ENCODE results near the gene SNN.

- TF ChIP-seq, protein P1, sequence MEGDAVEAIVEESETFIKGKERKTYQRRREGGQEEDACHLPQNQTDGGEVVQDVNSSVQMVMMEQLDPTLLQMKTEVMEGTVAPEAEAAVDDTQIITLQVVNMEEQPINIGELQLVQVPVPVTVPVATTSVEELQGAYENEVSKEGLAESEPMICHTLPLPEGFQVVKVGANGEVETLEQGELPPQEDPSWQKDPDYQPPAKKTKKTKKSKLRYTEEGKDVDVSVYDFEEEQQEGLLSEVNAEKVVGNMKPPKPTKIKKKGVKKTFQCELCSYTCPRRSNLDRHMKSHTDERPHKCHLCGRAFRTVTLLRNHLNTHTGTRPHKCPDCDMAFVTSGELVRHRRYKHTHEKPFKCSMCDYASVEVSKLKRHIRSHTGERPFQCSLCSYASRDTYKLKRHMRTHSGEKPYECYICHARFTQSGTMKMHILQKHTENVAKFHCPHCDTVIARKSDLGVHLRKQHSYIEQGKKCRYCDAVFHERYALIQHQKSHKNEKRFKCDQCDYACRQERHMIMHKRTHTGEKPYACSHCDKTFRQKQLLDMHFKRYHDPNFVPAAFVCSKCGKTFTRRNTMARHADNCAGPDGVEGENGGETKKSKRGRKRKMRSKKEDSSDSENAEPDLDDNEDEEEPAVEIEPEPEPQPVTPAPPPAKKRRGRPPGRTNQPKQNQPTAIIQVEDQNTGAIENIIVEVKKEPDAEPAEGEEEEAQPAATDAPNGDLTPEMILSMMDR (IDR thresholded peaks at IDR 0.05): no peak
- TF ChIP-seq POLR2A (IDR thresholded peaks at IDR 0.05): no peak
Observed at GRCh38 chr16:11727796-11728543, 59.7 kb downstream of the SNN start.
